Measurements from ENCODE around the gene CALD1. TPM values are rescaled to one million over a fixed set of nuclear protein-coding genes. Genes with fewer than 3 reads are reported as not detected.

The CALD1 gene
- total and polyA plus RNA-seq, 4 experiments from 2014 or later, result 0.13 TPM; not detected in 3

GRCh38 chr7:134927076-134927475 is 147.6 kb downstream of the CALD1 start:
- H3K4me3 Mint-ChIP-seq, result no peak overlapping the region
- Histone ChIP-seq H3K27ac (ENCODE audit: low read depth, low read length) (no peak overlapping the region), H3K36me3 (ENCODE audit: insufficient read depth, low read length) (no peaks in the 10 kb centered on the region), H3K9me3 (ENCODE audit: control insufficient read depth in 1 of 2, low read length in 2 of 2) (no peaks in the 10 kb centered on the region), H3K27me3 (ENCODE audit: insufficient read depth, low read length) (no peaks in the 10 kb centered on the region), H3K4me1 (ENCODE audit: insufficient read depth, low read length) (no peaks in the 10 kb centered on the region), H3K4me3 (ENCODE audit: low read length in 2 of 2) (no peak overlapping the region)
- no peak for DNase-seq
- no peak overlapping the region for H3K27ac Mint-ChIP-seq
- peaks cover 0 to 1% of the 10 kb centered on the region in 2 donors for H3K27me3 Mint-ChIP-seq
- CTCF ChIA-PET (ENCODE audit: partially characterized antibody), result interaction anchor here (0.8 to 1.1 kb wide), 3 partner anchors 9 to 244 kb away, joined by 3 to 4 read pairs (median 3); partner anchors contain the start of gene CYREN
- H3K9me3 Mint-ChIP-seq, result peaks cover 0 to 2% (median 0%) of the 10 kb centered on the region in 8 donors
- intact Hi-C loops (cut with micrococcal nuclease), result no loop called here
- no peaks in the 10 kb centered on the region for H3K4me1 Mint-ChIP-seq
- POLR2A ChIA-PET (ENCODE audit: partially characterized antibody), result interaction anchor here (0.5 kb wide), 1 partner anchor 1121 kb away, joined by 3 read pairs; no protein-coding TSS in a partner anchor
- no peaks in the 10 kb centered on the region for H3K36me3 Mint-ChIP-seq

GRCh38 chr7:134927723-134928122 is 148.3 kb downstream of the CALD1 start:
- no peak overlapping the region for H3K4me3 ChIP-seq (ENCODE audit: low read length in 2 of 2)
- H3K9me3 ChIP-seq (ENCODE audit: control insufficient read depth in 1 of 2, low read length in 2 of 2), result no peaks in the 10 kb centered on the region
- ChIA-PET POLR2A (ENCODE audit: partially characterized antibody) (interaction anchor here (0.5 kb wide), 1 partner anchor 1121 kb away, joined by 3 read pairs; no protein-coding TSS in a partner anchor), CTCF (ENCODE audit: partially characterized antibody) (interaction anchor here (0.8 to 1.1 kb wide), 3 partner anchors 10 to 243 kb away, joined by 3 to 4 read pairs (median 3); partner anchors contain the start of gene CYREN)
- Mint-ChIP-seq H3K4me1 (peaks cover 0 to under 1% (median 0%) of the 10 kb centered on the region in 4 donors), H3K27me3 (peaks cover 0 to 1% of the 10 kb centered on the region in 2 donors), H3K27ac (no peak overlapping the region), H3K36me3 (no peaks in the 10 kb centered on the region), H3K4me3 (no peak overlapping the region), H3K9me3 (peaks cover 0 to 2% (median 0%) of the 10 kb centered on the region in 8 donors)
- no peak for DNase-seq
- intact Hi-C loops (cut with micrococcal nuclease), result no loop called here
- H3K27me3 ChIP-seq (ENCODE audit: insufficient read depth, low read length), result no peaks in the 10 kb centered on the region
- H3K36me3 ChIP-seq (ENCODE audit: insufficient read depth, low read length), result no peaks in the 10 kb centered on the region
- H3K27ac ChIP-seq (ENCODE audit: low read depth, low read length), result no peak overlapping the region
- no peaks in the 10 kb centered on the region for H3K4me1 ChIP-seq (ENCODE audit: insufficient read depth, low read length)

- DNase-seq, result no peak
- Histone ChIP-seq H3K36me3 (ENCODE audit: insufficient read depth, low read length) (no peaks in the 10 kb centered on the region), H3K27ac (ENCODE audit: low read depth, low read length) (no peak overlapping the region), H3K27me3 (ENCODE audit: insufficient read depth, low read length) (no peaks in the 10 kb centered on the region), H3K9me3 (ENCODE audit: control insufficient read depth in 1 of 2, low read length in 2 of 2) (no peaks in the 10 kb centered on the region), H3K4me3 (ENCODE audit: low read length in 2 of 2) (no peak overlapping the region), H3K4me1 (ENCODE audit: insufficient read depth, low read length) (no peaks in the 10 kb centered on the region)
- POLR2A ChIA-PET (ENCODE audit: partially characterized antibody), result no interaction called here
- no peak overlapping the region for H3K27ac Mint-ChIP-seq
- peaks cover 6 to 9% (median 7%) of the 10 kb centered on the region in 4 donors for H3K4me1 Mint-ChIP-seq
- peaks cover 1 to 2% of the 10 kb centered on the region in 2 donors for H3K27me3 Mint-ChIP-seq
- H3K36me3 Mint-ChIP-seq, result no peaks in the 10 kb centered on the region
- intact Hi-C loops (cut with micrococcal nuclease), result no loop called here
- CTCF ChIA-PET (ENCODE audit: partially characterized antibody), result interaction anchor here (0.7 kb wide), 1 partner anchor 56 kb away, joined by 4 read pairs; no protein-coding TSS in a partner anchor
- H3K4me3 Mint-ChIP-seq, result no peak overlapping the region
- peaks cover 0 to 2% (median 0%) of the 10 kb centered on the region in 8 donors for H3K9me3 Mint-ChIP-seq
These were observed 149.1 kb downstream of the CALD1 start for GRCh38 chr7:134928554-134928953.

GRCh38 chr7:134931487-134931886 is 152.1 kb downstream of the CALD1 start:
- H3K4me1 ChIP-seq (ENCODE audit: insufficient read depth, low read length), result no peaks in the 10 kb centered on the region
- no peaks in the 10 kb centered on the region for H3K36me3 ChIP-seq (ENCODE audit: insufficient read depth, low read length)
- H3K4me3 ChIP-seq (ENCODE audit: low read length in 2 of 2), result no peak overlapping the region
- no peaks in the 10 kb centered on the region for H3K9me3 ChIP-seq (ENCODE audit: control insufficient read depth in 1 of 2, low read length in 2 of 2)
- Mint-ChIP-seq H3K4me3 (no peak overlapping the region), H3K36me3 (no peaks in the 10 kb centered on the region), H3K27me3 (peaks cover 2 to 3% of the 10 kb centered on the region in 2 donors), H3K27ac (no peak overlapping the region), H3K9me3 (peaks cover 0 to 1% (median 0%) of the 10 kb centered on the region in 8 donors), H3K4me1 (peaks cover 8 to 11% (median 9%) of the 10 kb centered on the region in 4 donors)
- POLR2A ChIA-PET (ENCODE audit: partially characterized antibody), result no interaction called here
- no peak for DNase-seq
- intact Hi-C loops (cut with micrococcal nuclease), result no loop called here
- CTCF ChIA-PET (ENCODE audit: partially characterized antibody), result no interaction called here
- no peak overlapping the region for H3K27ac ChIP-seq (ENCODE audit: low read depth, low read length)
- no peaks in the 10 kb centered on the region for H3K27me3 ChIP-seq (ENCODE audit: insufficient read depth, low read length)

- DNase-seq, result no peak
- CTCF ChIA-PET (ENCODE audit: partially characterized antibody), result no interaction called here
- POLR2A ChIA-PET (ENCODE audit: partially characterized antibody), result no interaction called here
- Mint-ChIP-seq H3K4me1 (peaks cover 8 to 11% (median 9%) of the 10 kb centered on the region in 4 donors), H3K27ac (peak overlapping the region in 2 of 7 donors; percentile 40 to 78), H3K9me3 (peaks cover 0 to 1% (median 0%) of the 10 kb centered on the region in 8 donors), H3K27me3 (peaks cover 2 to 3% of the 10 kb centered on the region in 2 donors), H3K36me3 (no peaks in the 10 kb centered on the region), H3K4me3 (peak overlapping the region in 7 of 8 donors; percentile 21 to 74 (median 67))
- Histone ChIP-seq H3K27ac (ENCODE audit: low read depth, low read length) (no peak overlapping the region), H3K4me3 (ENCODE audit: low read length in 2 of 2) (no peak overlapping the region), H3K4me1 (ENCODE audit: insufficient read depth, low read length) (no peaks in the 10 kb centered on the region), H3K27me3 (ENCODE audit: insufficient read depth, low read length) (no peaks in the 10 kb centered on the region), H3K36me3 (ENCODE audit: insufficient read depth, low read length) (no peaks in the 10 kb centered on the region), H3K9me3 (ENCODE audit: control insufficient read depth in 1 of 2, low read length in 2 of 2) (no peaks in the 10 kb centered on the region)
- intact Hi-C loops (cut with micrococcal nuclease), result no loop called here
These were observed 153.4 kb downstream of the CALD1 start for GRCh38 chr7:134932707-134933370.

GRCh38 chr7:134933460-134934068 is 154.1 kb downstream of the CALD1 start:
- intact Hi-C loops (cut with micrococcal nuclease), result no loop called here
- Histone ChIP-seq H3K9me3 (ENCODE audit: control insufficient read depth in 1 of 2, low read length in 2 of 2) (no peaks in the 10 kb centered on the region), H3K4me1 (ENCODE audit: insufficient read depth, low read length) (no peaks in the 10 kb centered on the region), H3K27ac (ENCODE audit: low read depth, low read length) (no peak overlapping the region), H3K36me3 (ENCODE audit: insufficient read depth, low read length) (no peaks in the 10 kb centered on the region), H3K27me3 (ENCODE audit: insufficient read depth, low read length) (no peaks in the 10 kb centered on the region), H3K4me3 (ENCODE audit: low read length in 2 of 2) (no peak overlapping the region)
- peaks cover 0 to 1% (median 0%) of the 10 kb centered on the region in 8 donors for H3K9me3 Mint-ChIP-seq
- H3K4me3 Mint-ChIP-seq, result peak overlapping the region in 7 of 8 donors; percentile 21 to 74 (median 67)
- no peak for DNase-seq
- ChIA-PET POLR2A (ENCODE audit: partially characterized antibody) (no interaction called here), CTCF (ENCODE audit: partially characterized antibody) (no interaction called here)
- peaks cover 8 to 11% (median 9%) of the 10 kb centered on the region in 4 donors for H3K4me1 Mint-ChIP-seq
- H3K27ac Mint-ChIP-seq, result peak overlapping the region in 1 of 7 donors; percentile 78
- H3K27me3 Mint-ChIP-seq, result peaks cover 2% of the 10 kb centered on the region in 2 donors
- no peaks in the 10 kb centered on the region for H3K36me3 Mint-ChIP-seq

GRCh38 chr7:134935701-134936100 is 156.3 kb downstream of the CALD1 start:
- Mint-ChIP-seq H3K4me1 (peaks cover 8 to 11% (median 9%) of the 10 kb centered on the region in 4 donors), H3K4me3 (no peak overlapping the region), H3K27me3 (peaks cover 2% of the 10 kb centered on the region in 2 donors), H3K27ac (no peak overlapping the region), H3K9me3 (peaks cover 0 to 1% (median 0%) of the 10 kb centered on the region in 8 donors), H3K36me3 (no peaks in the 10 kb centered on the region)
- ChIA-PET POLR2A (ENCODE audit: partially characterized antibody) (no interaction called here), CTCF (ENCODE audit: partially characterized antibody) (no interaction called here)
- intact Hi-C loops (cut with micrococcal nuclease), result no loop called here
- H3K4me1 ChIP-seq (ENCODE audit: insufficient read depth, low read length), result no peaks in the 10 kb centered on the region
- DNase-seq, result no peak
- H3K9me3 ChIP-seq (ENCODE audit: control insufficient read depth in 1 of 2, low read length in 2 of 2), result no peaks in the 10 kb centered on the region
- H3K36me3 ChIP-seq (ENCODE audit: insufficient read depth, low read length), result no peaks in the 10 kb centered on the region
- H3K27me3 ChIP-seq (ENCODE audit: insufficient read depth, low read length), result no peaks in the 10 kb centered on the region
- no peak overlapping the region for H3K4me3 ChIP-seq (ENCODE audit: low read length in 2 of 2)
- no peak overlapping the region for H3K27ac ChIP-seq (ENCODE audit: low read depth, low read length)

Data from CD4-positive, alpha-beta memory T cell (primary cell).